PC-3 (cell line): Measurements from ENCODE around the gene HMGXB3. TPM values are rescaled to one million over a fixed set of nuclear protein-coding genes. Genes with fewer than 3 reads are reported as not detected.
A peak's percentile ranks its signal among the peaks of the same experiment; 100 is the strongest.

Experiments used
- ATAC-seq: fragments of 200-7000 bp; cut with Tn5 transposase; 2 replicates; pipeline ENCODE4 v1.9.1; 2020; ENCODE audit warnings: mild to moderate bottlenecking, moderate library complexity
- Bru-seq: library from RNA; stranded (reverse); fragments of 400-500 nt; gene quantifications from one replicate; lab custom pipeline; 2021; lab: Mats Ljungman, UMichigan
- BruChase-seq, 2 experiments: library from RNA; stranded (reverse); fragments of 400-500 nt; gene quantifications; one replicate each; lab custom pipeline; 2021; lab: Mats Ljungman, UMichigan
- BruUV-seq: library from RNA; stranded (reverse); fragments of 400-500 nt; replicated peaks from 2 replicates; lab custom pipeline; 2021; lab: Mats Ljungman, UMichigan
- CTCF ChIA-PET: fragments of 300-600 bp; sonication (Branson Sonifier 250); formaldehyde crosslinking; loops from one replicate; lab custom pipeline; 2022; ENCODE audit warnings: antibody characterized with exemption; lab: Charles Lee
- POLR2A ChIA-PET: fragments of 300-600 bp; sonication (Branson Sonifier 250); formaldehyde crosslinking; loops from one replicate; lab custom pipeline; 2022; ENCODE audit warnings: antibody characterized with exemption; ENCODE audit not compliant: unreplicated experiment; lab: Charles Lee
- DNase-seq: peaks from one replicate; pipeline ENCODE4 v3.0.0-alpha.2; 2015
- H2AFZ ChIP-seq: fragments of 300-600 bp; sonication (generic); 2 replicates; pipeline ENCODE4 v1.6.0; 2016; ENCODE audit warnings: antibody characterized with exemption, low read length
- H3F3A ChIP-seq: fragments of 300-600 bp; sonication (generic); one replicate; pipeline ENCODE4 v1.6.0; 2017; ENCODE audit warnings: antibody characterized with exemption, low read length, control low read depth, mild to moderate bottlenecking; ENCODE audit not compliant: unreplicated experiment
- H3K27ac ChIP-seq: fragments of 300-600 bp; sonication (generic); 2 replicates; pipeline ENCODE4 v1.5.1; 2016; ENCODE audit warnings: mild to moderate bottlenecking, low read length
- H3K27me3 ChIP-seq: fragments of 300-600 bp; sonication (generic); 2 replicates; pipeline ENCODE4 v1.6.1; 2016; ENCODE audit warnings: low read length, mixed read lengths
- H3K36me3 ChIP-seq: fragments of 300-600 bp; sonication (generic); 2 replicates; pipeline ENCODE4 v1.6.1; 2016; ENCODE audit warnings: low read depth, mixed run types, low read length, mixed read lengths
- H3K4me1 ChIP-seq: fragments of 300-600 bp; sonication (generic); 2 replicates; pipeline ENCODE4 v1.5.1; 2016; ENCODE audit warnings: low read length; ENCODE audit not compliant: insufficient read depth
- H3K4me2 ChIP-seq: fragments of 300-600 bp; sonication (generic); 2 replicates; pipeline ENCODE4 v1.6.0; 2016; ENCODE audit warnings: low read length
- H3K4me3 ChIP-seq: fragments of 300-600 bp; sonication (generic); 2 replicates; pipeline ENCODE4 v1.5.1; 2016; ENCODE audit warnings: mild to moderate bottlenecking, low read length, mixed read lengths
- H3K79me2 ChIP-seq: fragments of 300-600 bp; sonication (generic); 2 replicates; pipeline ENCODE4 v1.6.1; 2017; ENCODE audit warnings: low read length, mixed read lengths
- H3K9ac ChIP-seq: fragments of 300-600 bp; sonication (generic); 2 replicates; pipeline ENCODE4 v1.6.0; 2016; ENCODE audit warnings: mild to moderate bottlenecking, low read length
- H3K9me2 ChIP-seq: fragments of 300-600 bp; sonication (generic); replicated peaks from 2 replicates; pipeline ENCODE4 v1.6.1; 2016; ENCODE audit warnings: mixed run types, low read length, mixed read lengths
- H3K9me3 ChIP-seq: fragments of 300-600 bp; sonication (generic); 2 replicates; pipeline ENCODE4 v1.6.1; 2016; ENCODE audit warnings: low read length, mixed read lengths
- H4K20me1 ChIP-seq: fragments of 300-600 bp; sonication (generic); 2 replicates; pipeline ENCODE4 v1.6.1; 2016; ENCODE audit warnings: low read length, mixed read lengths
- CTCF ChIP-seq: fragments of 300-600 bp; sonication (generic); conservative IDR thresholded peaks from 2 replicates; pipeline ENCODE4 v1.5.1; 2017; ENCODE audit warnings: antibody characterized with exemption, low read depth, mild to moderate bottlenecking, low read length
- EZH2 ChIP-seq: fragments of 300-600 bp; sonication (generic); IDR thresholded peaks from one replicate; pipeline ENCODE4 v1.6.1; 2017; ENCODE audit warnings: antibody characterized with exemption, mild to moderate bottlenecking, low read length; ENCODE audit not compliant: unreplicated experiment
- EZH2phosphoT487 ChIP-seq: fragments of 300-600 bp; sonication (generic); IDR thresholded peaks from 2 replicates; pipeline ENCODE4 v1.6.1; 2018; ENCODE audit warnings: mild to moderate bottlenecking, antibody characterized with exemption, low read length, borderline replicate concordance
- intact Hi-C: fragments of 100-400 bp; cut with micrococcal nuclease; formaldehyde crosslinking; loops from 2 replicates; pipeline ENCODE4 v1.9.0; 2023
- long read RNA-seq: library from polyadenylated mRNA; unstranded; transcript quantifications from one replicate; pipeline ENCODE4 v2.0.0, GENCODE V29; 2021; ENCODE audit not compliant: unreplicated experiment
- total RNA-seq: library from RNA; depleted of rRNA; stranded (reverse); fragments of >200 nt; gene quantifications from 2 replicates; pipeline ENCODE4 v1.2.3, GENCODE V29; 2014; rRNA removed

HMGXB3 gene
- total RNA-seq, result 56.6 and 84.7 TPM in 2 replicates
- percentile 95 among the genes with signal in this experiment for Bru-seq, nascent RNA
- BruChase-seq, experiment 1, labeled RNA remaining after a 6-hour chase, result percentile 90 among the genes with signal in this experiment
- percentile 93 among the genes with signal in this experiment for BruChase-seq, experiment 2, labeled RNA remaining after a 2-hour chase
- long read RNA-seq, full-length matches to known transcripts, result 74 of 174 reads
- long read RNA-seq, partial matches to known transcripts, result 82 of 174 reads
- long read RNA-seq, other reads (novel, unspliced or antisense), result 18 of 174 reads

GRCh38 chr5:150000256-150000989 is at the start of gene HMGXB3, which contains the start of gene TIGD6:
Gene HMGXB3, plus strand, starts transcription at chr5:150000739. Its CDS starts 4,114 bp downstream, at chr5:150004853.
Gene TIGD6, minus strand, starts transcription at chr5:150000654. Its CDS starts 4,306 bp downstream, at chr5:149996348.
- ChIA-PET CTCF (interaction anchor here (0.7 to 1.3 kb wide), 3 partner anchors 17 to 166 kb away, joined by 3 to 5 read pairs (median 3); no protein-coding TSS in a partner anchor), POLR2A (interaction anchor here (0.6 to 1.5 kb wide), 5 partner anchors 17 to 268 kb away, joined by 3 to 12 read pairs (median 3); no protein-coding TSS in a partner anchor)
- intact Hi-C loops, result loop anchor here (1.0 to 10.0 kb wide), 5 partner anchors 22 to 266 kb away; partner anchors contain the start of gene PPARGC1B
- Histone ChIP-seq H3K27me3 (no peaks in the 10 kb centered on the region), H3K4me3 (peak within 1 kb of the TSS; percentile 89), H3K4me1 (peaks cover 22% of the 10 kb centered on the region), H3K79me2 (peaks cover 46% of the 10 kb centered on the region), H3F3A (no peaks in the 10 kb centered on the region), H2AFZ (peak within 1 kb of the TSS; percentile 76), H3K4me2 (peak within 1 kb of the TSS; percentile 96), H4K20me1 (peaks cover 11% of the 10 kb centered on the region), H3K27ac (peak within 1 kb of the TSS; percentile 63), H3K9me3 (no peaks in the 10 kb centered on the region), H3K9me2 (no peaks in the 10 kb centered on the region), H3K36me3 (peaks cover 8% of the 10 kb centered on the region), H3K9ac (peak within 1 kb of the TSS; percentile 93)
- no TSS peak for BruUV-seq
- DNase-seq (peak; percentile 99), ATAC-seq (peak; percentile 89)
- TF ChIP-seq CTCF, result no peak
- no peak for TF ChIP-seq EZH2phosphoT487
- no peak for TF ChIP-seq EZH2

DNA sequence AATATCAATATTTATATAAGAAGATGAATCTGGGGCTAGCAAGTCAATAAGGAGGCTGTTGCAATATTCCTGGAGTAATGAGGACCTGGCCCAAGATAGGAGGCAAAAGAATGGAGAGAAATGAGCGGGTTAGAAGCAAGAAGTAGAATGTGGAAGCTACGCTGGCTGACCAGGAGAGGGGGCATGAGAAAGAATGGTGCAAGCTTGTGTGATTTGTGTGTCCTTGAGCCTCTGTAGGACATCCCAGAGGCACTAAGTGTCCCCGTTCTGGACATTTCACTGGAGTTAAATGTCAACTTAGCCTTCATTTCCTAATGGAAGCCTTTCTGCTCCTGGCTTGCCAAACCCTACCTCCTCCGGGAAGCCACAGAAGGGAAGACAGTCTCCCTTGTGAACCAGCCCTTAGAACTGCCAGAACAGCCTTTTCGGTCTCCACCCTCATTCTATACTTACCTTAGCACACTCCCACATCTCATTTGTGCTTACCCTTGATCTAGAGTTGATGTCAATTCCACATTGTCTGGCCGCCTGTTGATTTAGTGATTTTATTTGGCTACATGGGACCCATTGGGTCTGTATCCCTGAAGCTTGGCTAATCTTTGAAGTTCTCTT is 49.3 kb upstream of the HMGXB3 start:
- Histone ChIP-seq H3K4me1 (0 out of 2 replicates have a peak, but pooled peaks cover under 1% of the 10 kb centered on the region), H3K36me3 (no peaks in the 10 kb centered on the region), H3K9me2 (no peaks in the 10 kb centered on the region), H3K79me2 (no peaks in the 10 kb centered on the region), H4K20me1 (no peaks in the 10 kb centered on the region), H3F3A (no peaks in the 10 kb centered on the region), H3K4me2 (no peak overlapping the region), H2AFZ (no peak overlapping the region), H3K27ac (no peak overlapping the region), H3K9ac (no peak overlapping the region), H3K4me3 (no peak overlapping the region), H3K27me3 (no peaks in the 10 kb centered on the region), H3K9me3 (no peaks in the 10 kb centered on the region)
- ATAC-seq, result 0 out of 2 replicates have a peak, but pooled peaks have one; percentile 24
- no TSS peak for BruUV-seq
- ChIA-PET CTCF (interaction anchor here (1.7 to 1.8 kb wide), 2 partner anchors 18 to 117 kb away, joined by 4 to 5 read pairs; no protein-coding TSS in a partner anchor), POLR2A (no interaction called here)
- DNase-seq, result no peak
- TF ChIP-seq EZH2phosphoT487 (no peak), CTCF (peak; percentile 20; the same call in 1 of the 2 replicates), EZH2 (no peak)
- intact Hi-C loops, result no loop called here
